Liver (tissue), 9 donors: Measurements from ENCODE around the gene PPM1L. TPM values are rescaled to one million over a fixed set of nuclear protein-coding genes. Genes with fewer than 3 reads are reported as not detected.

Source experiments
- DNase-seq: peaks from one replicate; pipeline ENCODE4 v3.0.0-alpha.2; 2017; ENCODE audit warnings: low spot score
- H3K27ac ChIP-seq, 2 donors: one replicate each; pipeline ENCODE4 v1.7.0; 2013; ENCODE audit warnings: inconsistent platforms in 2 of 2, low read length in 2 of 2, control low read depth in 1 of 2, low read depth in 1 of 2, mild to moderate bottlenecking in 1 of 2
- H3K27me3 ChIP-seq, 4 donors: one replicate each; pipeline versions ENCODE4 v1.6.1 to v1.7.0; 2013; ENCODE audit warnings: low read length in 3 of 4, inconsistent platforms in 1 of 4, mild to moderate bottlenecking in 1 of 4, moderate library complexity in 1 of 4; ENCODE audit not compliant: control insufficient read depth in 4 of 4, insufficient read depth in 4 of 4
- H3K36me3 ChIP-seq, 4 donors: one replicate each; pipeline versions ENCODE4 v1.6.1 to v1.7.0; 2013; ENCODE audit warnings: low read length in 3 of 4, mild to moderate bottlenecking in 3 of 4, low read depth in 1 of 4, moderate library complexity in 1 of 4; ENCODE audit not compliant: control insufficient read depth in 4 of 4, insufficient read depth in 3 of 4
- H3K4me1 ChIP-seq, 4 donors: one replicate each; pipeline versions ENCODE4 v1.6.1 to v1.7.0; 2013; ENCODE audit warnings: low read length in 3 of 4, mild to moderate bottlenecking in 3 of 4, moderate library complexity in 1 of 4; ENCODE audit not compliant: control insufficient read depth in 4 of 4, insufficient read depth in 4 of 4
- H3K4me3 ChIP-seq, 3 donors: one replicate each; pipeline versions ENCODE4 v1.6.1 to v1.7.0; 2013; ENCODE audit warnings: low read length in 3 of 3, control low read depth in 1 of 3, low read depth in 1 of 3, mild to moderate bottlenecking in 1 of 3
- H3K9ac ChIP-seq, 2 donors: one replicate each; pipeline ENCODE4 v1.7.0; 2013; ENCODE audit warnings: low read length in 2 of 2, mild to moderate bottlenecking in 2 of 2, moderate library complexity in 2 of 2, control low read depth in 1 of 2, low read depth in 1 of 2
- H3K9me3 ChIP-seq, 4 donors: one replicate each; pipeline versions ENCODE4 v1.6.1 to v1.7.0; 2013; ENCODE audit warnings: low read length in 3 of 4; ENCODE audit not compliant: control insufficient read depth in 4 of 4
- EGR1 ChIP-seq, 2 donors: IDR thresholded peaks; 2 replicates each; pipeline ENCODE4 v1.6.1; 2016 to 2018; ENCODE audit warnings: antibody characterized with exemption in 2 of 2, low read depth in 2 of 2
- FOXA1 ChIP-seq: IDR thresholded peaks from 2 replicates; pipeline ENCODE4 v1.6.1; 2016; ENCODE audit warnings: antibody characterized with exemption
- FOXA2 ChIP-seq: IDR thresholded peaks from 2 replicates; pipeline ENCODE4 v1.6.1; 2016; ENCODE audit warnings: antibody characterized with exemption
- GABPA ChIP-seq, 2 donors: IDR thresholded peaks in 1 of 2; conservative IDR thresholded peaks in 1 of 2; 2 replicates each; pipeline ENCODE4 v1.6.1; 2016; ENCODE audit warnings: antibody characterized with exemption in 2 of 2, mild to moderate bottlenecking in 1 of 2, moderate library complexity in 1 of 2
- HNF4A ChIP-seq, 2 donors: conservative IDR thresholded peaks; 2 replicates each; pipeline ENCODE4 v1.6.1; 2016; ENCODE audit warnings: antibody characterized with exemption in 2 of 2, mild to moderate bottlenecking in 2 of 2
- HNF4G ChIP-seq: IDR thresholded peaks from 2 replicates; pipeline ENCODE4 v1.6.1; 2016; ENCODE audit warnings: antibody characterized with exemption
- JUND ChIP-seq, 2 donors: IDR thresholded peaks; 2 replicates each; pipeline ENCODE4 v1.6.1; 2016; ENCODE audit warnings: antibody characterized with exemption in 2 of 2
- RAD21 ChIP-seq, 2 donors: IDR thresholded peaks; 2 replicates each; pipeline ENCODE4 v1.6.1; 2016; ENCODE audit warnings: antibody characterized with exemption in 2 of 2, mild to moderate bottlenecking in 2 of 2
- RXRA ChIP-seq, 2 donors: IDR thresholded peaks; 2 replicates each; pipeline ENCODE4 v1.6.1; 2017 to 2018; ENCODE audit warnings: antibody characterized with exemption in 2 of 2, mild to moderate bottlenecking in 1 of 2
- SP1 ChIP-seq: IDR thresholded peaks from 2 replicates; pipeline ENCODE4 v1.6.1; 2018; ENCODE audit warnings: antibody characterized with exemption, mild to moderate bottlenecking
- TAF1 ChIP-seq: conservative IDR thresholded peaks from 2 replicates; pipeline ENCODE4 v1.6.1; 2016; ENCODE audit warnings: antibody characterized with exemption, mild to moderate bottlenecking
- YY1 ChIP-seq: IDR thresholded peaks from 2 replicates; pipeline ENCODE4 v1.6.1; 2016; ENCODE audit warnings: antibody characterized with exemption, mild to moderate bottlenecking
- WGBS: extraction: QIAGEN DNeasy Blood & Tissue Kit; methylation state at CpG from one replicate; pipeline ENCODE4 v1.1.7; 2013; 5-methylcytosine and 5-hydroxymethylcytosine counted together
- polyA plus RNA-seq, 2 donors: library from polyadenylated mRNA; stranded (reverse) in 1 of 2; unstranded in 1 of 2; fragments of 200-250 nt in 1 of 2; fragments of >200 nt in 1 of 2; fragmentation: Nextera tagmentation in 1 of 2; extraction: Ambion mirVana in 1 of 2; gene quantifications; one replicate each; pipeline versions ENCODE4 v1.2.1 to v1.2.3, GENCODE V29; 2013 to 2015
- total RNA-seq, 2 donors: library from RNA; depleted of rRNA; stranded (reverse); fragments of >200 nt; gene quantifications; one replicate each; pipeline ENCODE4 v1.2.3, GENCODE V29; 2014
- TF ChIP-seq, protein P1 (sequence below): IDR thresholded peaks from 2 replicates; pipeline ENCODE4 v1.6.1; 2016; ENCODE audit warnings: antibody characterized with exemption
- TF ChIP-seq, protein P2 (sequence below): IDR thresholded peaks from 2 replicates; pipeline ENCODE4 v1.6.1; 2016; ENCODE audit warnings: antibody characterized with exemption
- TF ChIP-seq, protein P3 (sequence below): fragments of 150-350 bp; IDR thresholded peaks from 2 replicates; pipeline ENCODE4 v1.5.1; 2017; ENCODE audit warnings: improper control_type of control experiment, low read depth, low read length; ENCODE audit not compliant: missing input control
- TF ChIP-seq, protein P4 (sequence below): IDR thresholded peaks from 2 replicates; pipeline ENCODE4 v1.6.1; 2016; ENCODE audit warnings: antibody characterized with exemption, mild to moderate bottlenecking
- TF ChIP-seq, protein P5 (sequence below): IDR thresholded peaks from 2 replicates; pipeline ENCODE4 v1.6.1; 2016; ENCODE audit warnings: antibody characterized with exemption
- donor health status: healthy.
- donor health status: healthy.
- donor health status: healthy.
- donor health status: healthy.
- donor health status: healthy.

Gene PPM1L
- total and polyA plus RNA-seq, 4 donors, result 1.6 to 8.5 (median 4.8) TPM

DNA sequence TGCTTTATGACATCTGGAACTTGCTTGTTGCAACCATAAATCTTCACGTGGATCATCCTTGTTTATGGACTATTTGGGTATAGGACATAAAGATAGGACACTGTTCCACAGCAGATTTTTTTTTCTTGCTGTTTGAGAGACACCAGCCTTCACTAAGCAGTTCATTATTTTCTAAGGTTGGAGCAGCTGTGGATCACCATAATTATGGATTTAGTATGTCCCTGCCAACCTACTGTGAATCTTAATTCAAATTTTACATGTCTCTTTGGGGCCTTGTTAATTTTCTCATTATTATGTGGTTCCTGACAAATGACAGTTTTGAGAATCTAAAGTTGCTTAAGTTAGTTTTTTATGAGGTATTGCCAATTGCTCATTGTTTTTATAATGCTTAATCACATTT lies 188.0 kb downstream of the PPM1L start:
- Histone ChIP-seq H3K27me3 (no peaks in the 10 kb centered on the region), H3K4me1 (peaks cover 1 to 11% (median 8%) of the 10 kb centered on the region in 4 donors), H3K27ac (no peak overlapping the region), H3K9me3 (no peaks in the 10 kb centered on the region), H3K36me3 (no peaks in the 10 kb centered on the region), H3K4me3 (no peak overlapping the region), H3K9ac (no peak overlapping the region)
- DNase-seq, result no peak
- WGBS, result 83% methylated on average over 1 of the region's 1 CpG
- TF ChIP-seq TAF1 (no peak), HNF4A (conservative IDR thresholded peaks at IDR 0.05) (no peak), EGR1 (IDR thresholded peaks at IDR 0.05; ENCODE audit: low read depth in 2 of 2) (no peak), GABPA (IDR thresholded peaks at IDR 0.05 in 1 of 2, conservative IDR thresholded peaks at IDR 0.05 in 1 of 2) (no peak), FOXA1 (no peak), YY1 (no peak), HNF4G (no peak), RAD21 (IDR thresholded peaks at IDR 0.05) (no peak), RXRA (IDR thresholded peaks at IDR 0.05) (no peak), FOXA2 (no peak), JUND (IDR thresholded peaks at IDR 0.05) (no peak), SP1 (no peak)
- TF ChIP-seq, protein P1, sequence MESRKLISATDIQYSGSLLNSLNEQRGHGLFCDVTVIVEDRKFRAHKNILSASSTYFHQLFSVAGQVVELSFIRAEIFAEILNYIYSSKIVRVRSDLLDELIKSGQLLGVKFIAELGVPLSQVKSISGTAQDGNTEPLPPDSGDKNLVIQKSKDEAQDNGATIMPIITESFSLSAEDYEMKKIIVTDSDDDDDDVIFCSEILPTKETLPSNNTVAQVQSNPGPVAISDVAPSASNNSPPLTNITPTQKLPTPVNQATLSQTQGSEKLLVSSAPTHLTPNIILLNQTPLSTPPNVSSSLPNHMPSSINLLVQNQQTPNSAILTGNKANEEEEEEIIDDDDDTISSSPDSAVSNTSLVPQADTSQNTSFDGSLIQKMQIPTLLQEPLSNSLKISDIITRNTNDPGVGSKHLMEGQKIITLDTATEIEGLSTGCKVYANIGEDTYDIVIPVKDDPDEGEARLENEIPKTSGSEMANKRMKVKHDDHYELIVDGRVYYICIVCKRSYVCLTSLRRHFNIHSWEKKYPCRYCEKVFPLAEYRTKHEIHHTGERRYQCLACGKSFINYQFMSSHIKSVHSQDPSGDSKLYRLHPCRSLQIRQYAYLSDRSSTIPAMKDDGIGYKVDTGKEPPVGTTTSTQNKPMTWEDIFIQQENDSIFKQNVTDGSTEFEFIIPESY, result no peak
- TF ChIP-seq, protein P2, sequence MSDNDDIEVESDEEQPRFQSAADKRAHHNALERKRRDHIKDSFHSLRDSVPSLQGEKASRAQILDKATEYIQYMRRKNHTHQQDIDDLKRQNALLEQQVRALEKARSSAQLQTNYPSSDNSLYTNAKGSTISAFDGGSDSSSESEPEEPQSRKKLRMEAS, result no peak
- TF ChIP-seq, protein P3, sequence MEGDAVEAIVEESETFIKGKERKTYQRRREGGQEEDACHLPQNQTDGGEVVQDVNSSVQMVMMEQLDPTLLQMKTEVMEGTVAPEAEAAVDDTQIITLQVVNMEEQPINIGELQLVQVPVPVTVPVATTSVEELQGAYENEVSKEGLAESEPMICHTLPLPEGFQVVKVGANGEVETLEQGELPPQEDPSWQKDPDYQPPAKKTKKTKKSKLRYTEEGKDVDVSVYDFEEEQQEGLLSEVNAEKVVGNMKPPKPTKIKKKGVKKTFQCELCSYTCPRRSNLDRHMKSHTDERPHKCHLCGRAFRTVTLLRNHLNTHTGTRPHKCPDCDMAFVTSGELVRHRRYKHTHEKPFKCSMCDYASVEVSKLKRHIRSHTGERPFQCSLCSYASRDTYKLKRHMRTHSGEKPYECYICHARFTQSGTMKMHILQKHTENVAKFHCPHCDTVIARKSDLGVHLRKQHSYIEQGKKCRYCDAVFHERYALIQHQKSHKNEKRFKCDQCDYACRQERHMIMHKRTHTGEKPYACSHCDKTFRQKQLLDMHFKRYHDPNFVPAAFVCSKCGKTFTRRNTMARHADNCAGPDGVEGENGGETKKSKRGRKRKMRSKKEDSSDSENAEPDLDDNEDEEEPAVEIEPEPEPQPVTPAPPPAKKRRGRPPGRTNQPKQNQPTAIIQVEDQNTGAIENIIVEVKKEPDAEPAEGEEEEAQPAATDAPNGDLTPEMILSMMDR, result no peak
- TF ChIP-seq, protein P4, sequence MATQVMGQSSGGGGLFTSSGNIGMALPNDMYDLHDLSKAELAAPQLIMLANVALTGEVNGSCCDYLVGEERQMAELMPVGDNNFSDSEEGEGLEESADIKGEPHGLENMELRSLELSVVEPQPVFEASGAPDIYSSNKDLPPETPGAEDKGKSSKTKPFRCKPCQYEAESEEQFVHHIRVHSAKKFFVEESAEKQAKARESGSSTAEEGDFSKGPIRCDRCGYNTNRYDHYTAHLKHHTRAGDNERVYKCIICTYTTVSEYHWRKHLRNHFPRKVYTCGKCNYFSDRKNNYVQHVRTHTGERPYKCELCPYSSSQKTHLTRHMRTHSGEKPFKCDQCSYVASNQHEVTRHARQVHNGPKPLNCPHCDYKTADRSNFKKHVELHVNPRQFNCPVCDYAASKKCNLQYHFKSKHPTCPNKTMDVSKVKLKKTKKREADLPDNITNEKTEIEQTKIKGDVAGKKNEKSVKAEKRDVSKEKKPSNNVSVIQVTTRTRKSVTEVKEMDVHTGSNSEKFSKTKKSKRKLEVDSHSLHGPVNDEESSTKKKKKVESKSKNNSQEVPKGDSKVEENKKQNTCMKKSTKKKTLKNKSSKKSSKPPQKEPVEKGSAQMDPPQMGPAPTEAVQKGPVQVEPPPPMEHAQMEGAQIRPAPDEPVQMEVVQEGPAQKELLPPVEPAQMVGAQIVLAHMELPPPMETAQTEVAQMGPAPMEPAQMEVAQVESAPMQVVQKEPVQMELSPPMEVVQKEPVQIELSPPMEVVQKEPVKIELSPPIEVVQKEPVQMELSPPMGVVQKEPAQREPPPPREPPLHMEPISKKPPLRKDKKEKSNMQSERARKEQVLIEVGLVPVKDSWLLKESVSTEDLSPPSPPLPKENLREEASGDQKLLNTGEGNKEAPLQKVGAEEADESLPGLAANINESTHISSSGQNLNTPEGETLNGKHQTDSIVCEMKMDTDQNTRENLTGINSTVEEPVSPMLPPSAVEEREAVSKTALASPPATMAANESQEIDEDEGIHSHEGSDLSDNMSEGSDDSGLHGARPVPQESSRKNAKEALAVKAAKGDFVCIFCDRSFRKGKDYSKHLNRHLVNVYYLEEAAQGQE, result no peak
- TF ChIP-seq, protein P5, sequence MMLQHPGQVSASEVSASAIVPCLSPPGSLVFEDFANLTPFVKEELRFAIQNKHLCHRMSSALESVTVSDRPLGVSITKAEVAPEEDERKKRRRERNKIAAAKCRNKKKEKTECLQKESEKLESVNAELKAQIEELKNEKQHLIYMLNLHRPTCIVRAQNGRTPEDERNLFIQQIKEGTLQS, result no peak

DNA sequence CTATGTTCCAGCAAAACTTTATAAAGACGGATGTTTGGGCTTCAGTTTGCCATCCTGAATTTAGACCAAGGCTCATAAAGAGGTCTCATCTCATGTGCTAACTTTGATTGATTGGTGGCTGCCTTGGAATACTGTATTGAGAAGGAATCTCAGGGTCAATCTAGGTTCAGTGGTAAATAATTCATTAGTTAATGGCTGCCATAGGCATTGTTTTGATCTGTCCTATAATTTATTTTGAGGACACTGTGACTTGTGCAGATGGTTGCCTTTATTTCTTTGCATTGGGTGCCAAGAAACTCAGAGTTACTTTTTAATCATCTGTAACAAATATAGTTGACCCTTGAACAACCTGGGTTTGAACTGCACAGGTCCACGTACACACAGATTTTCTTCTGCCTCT lies 189.3 kb downstream of the PPM1L start:
- 42% methylated on average over 2 of the region's 2 CpGs for WGBS
- no peak overlapping the region for H3K27ac ChIP-seq

More for the DNA sequence above, 189.3 kb downstream of the PPM1L start:
- TF ChIP-seq, protein P3, result no peak
- no peak for TF ChIP-seq RAD21 (IDR thresholded peaks at IDR 0.05)
- TF ChIP-seq YY1, result peak; percentile 14
- peak in 1 of 2 donors; percentile 38 for TF ChIP-seq HNF4A (conservative IDR thresholded peaks at IDR 0.05)
- peak in 1 of 2 donors; percentile 23 for TF ChIP-seq RXRA (IDR thresholded peaks at IDR 0.05)
- Histone ChIP-seq H3K4me1 (peaks cover 1 to 11% (median 8%) of the 10 kb centered on the region in 4 donors), H3K9ac (no peak overlapping the region), H3K36me3 (no peaks in the 10 kb centered on the region), H3K27me3 (no peaks in the 10 kb centered on the region), H3K4me3 (no peak overlapping the region), H3K9me3 (no peaks in the 10 kb centered on the region)
- DNase-seq, result no peak
